Activated B cell treated with CpG ODN at 0.5 μM for 24 hours (primary cell): ENCODE data around the gene DAGLB. TPM values are rescaled to one million over a fixed set of nuclear protein-coding genes. Genes with fewer than 3 reads are reported as not detected.

Experiments used
- ATAC-seq: fragments of 200-7000 bp; cut with Tn5 transposase; one replicate; pipeline ENCODE4 v1.10.0; 2021; ENCODE audit warnings: low read depth, mild to moderate bottlenecking, moderate library complexity
- CTCF ChIA-PET: fragments of 350-600 bp; sonication (Branson Sonifier 250); formaldehyde crosslinking; loops from one replicate; lab custom pipeline; 2021; ENCODE audit warnings: antibody characterized with exemption; lab: Charles Lee
- POLR2A ChIA-PET: fragments of 350-600 bp; sonication (Branson Sonifier 250); formaldehyde crosslinking; loops from one replicate; lab custom pipeline; 2021; ENCODE audit warnings: antibody characterized with exemption; lab: Charles Lee
- DNase-seq: peaks from one replicate; pipeline ENCODE4 v3.0.0; 2022
- H3K27ac Mint-ChIP-seq: one replicate; pipeline ENCODE4 v1.8.0; 2020; ENCODE audit warnings: mixed read lengths
- H3K27me3 Mint-ChIP-seq: one replicate; pipeline ENCODE4 v1.8.0; 2021; ENCODE audit warnings: mixed read lengths
- H3K36me3 Mint-ChIP-seq: one replicate; pipeline ENCODE4 v1.8.0; 2021; ENCODE audit warnings: low read depth, mixed read lengths
- H3K4me1 Mint-ChIP-seq: one replicate; pipeline ENCODE4 v1.8.0; 2021; ENCODE audit warnings: mixed read lengths
- H3K4me3 Mint-ChIP-seq: one replicate; pipeline ENCODE4 v1.8.0; 2020; ENCODE audit warnings: mild to moderate bottlenecking, mixed read lengths
- H3K9me3 Mint-ChIP-seq: one replicate; pipeline ENCODE4 v1.8.0; 2020; ENCODE audit warnings: mixed read lengths
- CTCF ChIP-seq: fragments of 200-600 bp; IDR thresholded peaks from one replicate; pipeline ENCODE4 v1.8.0; 2022; ENCODE audit warnings: antibody characterized with exemption, mild to moderate bottlenecking
- intact Hi-C: fragments of 100-400 bp; cut with micrococcal nuclease; formaldehyde crosslinking; loops from one replicate; pipeline ENCODE4 v1.15.1; 2024
- total RNA-seq: library from RNA; stranded (reverse); gene quantifications from 2 replicates; pipeline ENCODE4 v1.2.3, GENCODE V29; 2022

The DAGLB gene
- total RNA-seq, 1 donor from 2014 or later = 18.3 TPM

GRCh38 chr7:6393667-6394056 lies 54.1 kb downstream of the DAGLB start:
- CTCF ChIA-PET = no interaction called here
- ATAC-seq (no peak), DNase-seq (no peak)
- peaks cover 42% of the 10 kb centered on the region for H3K4me1 Mint-ChIP-seq
- no peaks in the 10 kb centered on the region for H3K27me3 Mint-ChIP-seq
- intact Hi-C loops = no loop called here
- peaks cover 57% of the 10 kb centered on the region for H3K36me3 Mint-ChIP-seq
- no peak overlapping the region for H3K4me3 Mint-ChIP-seq
- H3K27ac Mint-ChIP-seq = peak overlapping the region; percentile 68
- POLR2A ChIA-PET = no interaction called here
- no peak for TF ChIP-seq CTCF
- no peaks in the 10 kb centered on the region for H3K9me3 Mint-ChIP-seq

GRCh38 chr7:6392712-6393666 lies 54.8 kb downstream of the DAGLB start:
- peaks cover 42% of the 10 kb centered on the region for H3K4me1 Mint-ChIP-seq
- intact Hi-C loops = no loop called here
- ChIA-PET CTCF (interaction anchor here (0.6 kb wide), 1 partner anchor 9 kb away, joined by 4 read pairs; no protein-coding TSS in a partner anchor), POLR2A (interaction anchor here (0.8 kb wide), 1 partner anchor 43 kb away, joined by 6 read pairs; no protein-coding TSS in a partner anchor)
- peak; percentile 50 for ATAC-seq
- TF ChIP-seq CTCF = no peak
- H3K9me3 Mint-ChIP-seq = no peaks in the 10 kb centered on the region
- no peak overlapping the region for H3K4me3 Mint-ChIP-seq
- no peak for DNase-seq
- H3K27me3 Mint-ChIP-seq = no peaks in the 10 kb centered on the region
- peak overlapping the region; percentile 68 for H3K27ac Mint-ChIP-seq
- peaks cover 58% of the 10 kb centered on the region for H3K36me3 Mint-ChIP-seq

GRCh38 chr7:6389728-6390127 lies 58.0 kb downstream of the DAGLB start:
- POLR2A ChIA-PET = interaction anchor here (0.7 to 0.9 kb wide), 2 partner anchors 15 to 1344 kb away, joined by 4 to 5 read pairs; no protein-coding TSS in a partner anchor
- no peak for DNase-seq
- CTCF ChIA-PET = no interaction called here
- Mint-ChIP-seq H3K27ac (no peak overlapping the region), H3K27me3 (no peaks in the 10 kb centered on the region), H3K36me3 (peaks cover 53% of the 10 kb centered on the region), H3K9me3 (no peaks in the 10 kb centered on the region), H3K4me1 (peaks cover 42% of the 10 kb centered on the region), H3K4me3 (no peak overlapping the region)
- TF ChIP-seq CTCF = no peak
- no peak for ATAC-seq
- intact Hi-C loops = no loop called here

GRCh38 chr7:6387734-6388294 lies 59.9 kb downstream of the DAGLB start:
- no peak for TF ChIP-seq CTCF
- no peak for ATAC-seq
- ChIA-PET CTCF (no interaction called here), POLR2A (interaction anchor here (0.6 kb wide), 1 partner anchor 21 kb away, joined by 7 read pairs; no protein-coding TSS in a partner anchor)
- no peak for DNase-seq
- Mint-ChIP-seq H3K9me3 (no peaks in the 10 kb centered on the region), H3K4me1 (peaks cover 41% of the 10 kb centered on the region), H3K27ac (no peak overlapping the region), H3K36me3 (peaks cover 39% of the 10 kb centered on the region), H3K4me3 (no peak overlapping the region), H3K27me3 (no peaks in the 10 kb centered on the region)
- intact Hi-C loops = no loop called here

- ATAC-seq (no peak), DNase-seq (no peak)
- Mint-ChIP-seq H3K36me3 (peaks cover 34% of the 10 kb centered on the region), H3K27me3 (no peaks in the 10 kb centered on the region), H3K27ac (no peak overlapping the region), H3K9me3 (no peaks in the 10 kb centered on the region), H3K4me3 (no peak overlapping the region), H3K4me1 (peaks cover 46% of the 10 kb centered on the region)
- no peak for TF ChIP-seq CTCF
- CTCF ChIA-PET = no interaction called here
- POLR2A ChIA-PET = interaction anchor here (0.5 kb wide), 1 partner anchor 21 kb away, joined by 4 read pairs; no protein-coding TSS in a partner anchor
- intact Hi-C loops = no loop called here
Observed at GRCh38 chr7:6386779-6387178, 61.0 kb downstream of the DAGLB start.
